Lower leg skin (tissue), 4 donors: Measurements from ENCODE around the gene SLC6A2. TPM values are rescaled to one million over a fixed set of nuclear protein-coding genes. Genes with fewer than 3 reads are reported as not detected.

Experiments used
- DNase-seq, 2 donors: peaks; one replicate each; pipeline ENCODE4 v3.0.0-alpha.2; 2019; ENCODE audit warnings: low spot score in 2 of 2
- H3K4me3 ChIP-seq: fragments of 200-600 bp; sonication (generic); 2 replicates; pipeline ENCODE4 v1.5.1; 2017; ENCODE audit warnings: mild to moderate bottlenecking, low read depth; ENCODE audit not compliant: poor library complexity, severe bottlenecking
- CTCF ChIP-seq, 3 donors: fragments of 450-650 bp; IDR thresholded peaks; one replicate each; pipeline ENCODE4 v1.5.1; 2016; ENCODE audit warnings: antibody characterized with exemption in 3 of 3, mild to moderate bottlenecking in 3 of 3, moderate library complexity in 2 of 3
- POLR2A ChIP-seq, 2 donors: fragments of 450-650 bp; IDR thresholded peaks; one replicate each; pipeline ENCODE4 v1.6.1; 2016 to 2017; ENCODE audit warnings: antibody characterized with exemption in 2 of 2, mild to moderate bottlenecking in 1 of 2, moderate library complexity in 1 of 2
- WGBS, 2 donors: methylation state at CpG; one replicate each; pipeline ENCODE4 v1.1.5; 2018; 5-methylcytosine and 5-hydroxymethylcytosine counted together
- intact Hi-C: fragments of 100-400 bp; cut with DNase I; formaldehyde crosslinking; loops from one replicate; pipeline ENCODE4 v1.15.0; 2023; ENCODE audit warnings: low total_unique reads
- total RNA-seq, 4 donors: library from RNA; depleted of rRNA; stranded (reverse); fragments of >200 nt; gene quantifications; one replicate each; pipeline ENCODE4 v1.1.0, GENCODE V29; 2016

Gene SLC6A2
- total RNA-seq, 4 donors from 2014 or later, result 2.3 to 26.1 (median 8.7) TPM

GRCh38 chr16:55682086-55682485 lies 26.3 kb downstream of the SLC6A2 start:
- intact Hi-C loops, result no loop called here
- no peak for TF ChIP-seq POLR2A (IDR thresholded peaks at IDR 0.05)
- no peak for TF ChIP-seq CTCF (IDR thresholded peaks at IDR 0.05)
- WGBS, 2 donors, result 96 to 97% methylated on average over 7 of the region's 7 CpGs
- no peak for DNase-seq
- no peak overlapping the region for H3K4me3 ChIP-seq

GRCh38 chr16:55685973-55686372 lies 30.2 kb downstream of the SLC6A2 start:
- TF ChIP-seq CTCF (IDR thresholded peaks at IDR 0.05) (no peak), POLR2A (IDR thresholded peaks at IDR 0.05) (no peak)
- no peak overlapping the region for H3K4me3 ChIP-seq
- WGBS, 2 donors, result 92% methylated on average over 1 of the region's 1 CpG
- no peak for DNase-seq
- intact Hi-C loops, result no loop called here

GRCh38 chr16:55686671-55687070 lies 30.9 kb downstream of the SLC6A2 start:
- DNase-seq, result no peak
- H3K4me3 ChIP-seq, result no peak overlapping the region
- intact Hi-C loops, result no loop called here
- WGBS, 2 donors, result 87 to 91% methylated on average over 1 of the region's 1 CpG
- TF ChIP-seq POLR2A (IDR thresholded peaks at IDR 0.05), result no peak
- no peak for TF ChIP-seq CTCF (IDR thresholded peaks at IDR 0.05)

GRCh38 chr16:55687802-55688201 lies 32.0 kb downstream of the SLC6A2 start:
- no peak overlapping the region for H3K4me3 ChIP-seq
- no peak for DNase-seq
- intact Hi-C loops, result no loop called here
- WGBS, 2 donors, result 89 to 91% methylated on average over 2 of the region's 2 CpGs
- no peak for TF ChIP-seq CTCF (IDR thresholded peaks at IDR 0.05)
- no peak for TF ChIP-seq POLR2A (IDR thresholded peaks at IDR 0.05)

GRCh38 chr16:55690841-55691240 lies 35.1 kb downstream of the SLC6A2 start:
- intact Hi-C loops, result no loop called here
- TF ChIP-seq POLR2A (IDR thresholded peaks at IDR 0.05) (no peak), CTCF (IDR thresholded peaks at IDR 0.05) (no peak)
- H3K4me3 ChIP-seq, result no peak overlapping the region
- WGBS, 2 donors, result 64 to 71% methylated on average over 1 of the region's 1 CpG
- DNase-seq, result no peak

- 94 to 96% methylated on average over 12 of the region's 12 CpGs for WGBS, 2 donors
- no peak overlapping the region for H3K4me3 ChIP-seq
- intact Hi-C loops, result no loop called here
- DNase-seq, result no peak
- TF ChIP-seq POLR2A (IDR thresholded peaks at IDR 0.05), result no peak
- no peak for TF ChIP-seq CTCF (IDR thresholded peaks at IDR 0.05)
Observed at GRCh38 chr16:55691771-55692170, 36.0 kb downstream of the SLC6A2 start.
